CD4-positive, alpha-beta T cell treated with Interleukin-12 subunit alpha and Interleukin-12 subunit beta, for 1 hour (primary cell): ENCODE measurements around the gene SNX19.

ENCODE experiments used
- DNase-seq: peaks from one replicate; pipeline ENCODE4 v3.0.0-alpha.2; 2020

SNX19 gene

GRCh38 chr11:130834886-130835285, 81.4 kb downstream of the SNX19 start:
- no peak for DNase-seq

GRCh38 chr11:130832566-130833425, 83.5 kb downstream of the SNX19 start:
- DNase-seq, result no peak

- no peak for DNase-seq
Measured at GRCh38 chr11:130831976-130832375, 84.3 kb downstream of the SNX19 start.

- no peak for DNase-seq
Measured at GRCh38 chr11:130831506-130831905, 84.8 kb downstream of the SNX19 start.

- DNase-seq, result no peak
Measured at GRCh38 chr11:130830566-130830965, 85.7 kb downstream of the SNX19 start.

GRCh38 chr11:130829920-130830511, 86.3 kb downstream of the SNX19 start:
- no peak for DNase-seq

GRCh38 chr11:130828741-130829140, 87.5 kb downstream of the SNX19 start:
- no peak for DNase-seq

- no peak for DNase-seq
Measured at GRCh38 chr11:130827451-130828377, 88.6 kb downstream of the SNX19 start.

GRCh38 chr11:130826572-130826971, 89.7 kb downstream of the SNX19 start:
- DNase-seq, result no peak

GRCh38 chr11:130825983-130826382, 90.3 kb downstream of the SNX19 start:
- no peak for DNase-seq

- no peak for DNase-seq
Measured at GRCh38 chr11:130825561-130825960, 90.7 kb downstream of the SNX19 start.
